GM12878 (cell line): ENCODE measurements around the gene HDGF. TPM values are rescaled to one million over a fixed set of nuclear protein-coding genes. Genes with fewer than 3 reads are reported as not detected.

Source experiments
- ATAC-seq: fragments of 200-7000 bp; cut with Tn5 transposase; 3 replicates; pipeline ENCODE4 v1.9.1; 2020; ENCODE audit warnings: mild to moderate bottlenecking, moderate library complexity
- BruUV-seq: library from RNA; stranded (reverse); fragments of 400-500 nt; replicated peaks from 2 replicates; lab custom pipeline; 2021; lab: Mats Ljungman, UMichigan
- CTCF ChIA-PET: fragments of 300-600 bp; sonication (Branson Sonifier 250); formaldehyde crosslinking; extraction: SDS; loops from one replicate; lab custom pipeline; 2021; ENCODE audit warnings: inconsistent platforms; lab: Yijun Ruan, JAX
- POLR2A ChIA-PET: fragments of 350-600 bp; formaldehyde crosslinking; extraction: SDS; loops from one replicate; lab custom pipeline; 2021; ENCODE audit warnings: inconsistent platforms; lab: Charles Lee
- RAD21 ChIA-PET: fragments of 300-600 bp; sonication (Branson Sonifier 250); formaldehyde crosslinking; loops from one replicate; lab custom pipeline; 2023; ENCODE audit warnings: antibody characterized with exemption; ENCODE audit not compliant: unreplicated experiment; lab: Charles Lee
- SMC1A ChIA-PET: fragments of 300-600 bp; sonication (Branson Sonifier 250); formaldehyde crosslinking; loops from one replicate; lab custom pipeline; 2023; ENCODE audit not compliant: unreplicated experiment, uncharacterized antibody; lab: Charles Lee
- DNase-seq: peaks from one replicate; pipeline ENCODE4 v3.0.0-alpha.2; 2011; ENCODE audit warnings: low read depth, low spot score
- FAIRE-seq: peaks from 3 replicates; lab custom pipeline; 2011; peaks lifted over from hg19 to GRCh38; lab: Jason Lieb, UNC
- H2AFZ ChIP-seq: 2 replicates; pipeline ENCODE4 v1.6.0; 2011; ENCODE audit warnings: low read depth, low read length, control low read depth; ENCODE audit not compliant: control insufficient read depth
- H3K27ac ChIP-seq: 2 replicates; pipeline ENCODE4 v1.5.1; 2011; ENCODE audit warnings: control low read depth; ENCODE audit not compliant: control insufficient read depth, insufficient read depth
- H3K27me3 ChIP-seq, 2 experiments: replicated peaks in 1 of 2; 2 replicates each; pipeline versions ENCODE4 v1.6.0 to v1.6.1; 2011; ENCODE audit warnings: low read length in 1 of 2; ENCODE audit not compliant: control insufficient read depth in 2 of 2, insufficient read depth in 2 of 2
- H3K36me3 ChIP-seq, 2 experiments: 2 replicates each; pipeline ENCODE4 v1.5.1; 2011; ENCODE audit warnings: low read length in 1 of 2; ENCODE audit not compliant: control insufficient read depth in 2 of 2, insufficient read depth in 2 of 2
- H3K4me1 ChIP-seq: 2 replicates; pipeline ENCODE4 v1.6.1; 2011; ENCODE audit warnings: mild to moderate bottlenecking, low read length, moderate library complexity, mixed read lengths; ENCODE audit not compliant: control insufficient read depth, insufficient read depth
- H3K4me2 ChIP-seq: 2 replicates; pipeline ENCODE4 v1.6.0; 2011; ENCODE audit warnings: control low read depth; ENCODE audit not compliant: control insufficient read depth, insufficient read depth
- H3K4me3 ChIP-seq: fragments of 200-600 bp; sonication (generic); 2 replicates; pipeline ENCODE4 v1.5.1; 2016
- H3K79me2 ChIP-seq: 2 replicates; pipeline ENCODE4 v1.6.0; 2011; ENCODE audit warnings: low read length; ENCODE audit not compliant: control insufficient read depth, insufficient read depth
- H3K9ac ChIP-seq: 2 replicates; pipeline ENCODE4 v1.8.0; 2011; ENCODE audit warnings: low read length, control low read depth, mixed read lengths; ENCODE audit not compliant: control insufficient read depth, insufficient read depth
- H3K9me3 ChIP-seq: replicated peaks from 3 replicates; pipeline ENCODE4 v1.5.1; 2011; ENCODE audit warnings: mild to moderate bottlenecking, low read length; ENCODE audit not compliant: control insufficient read depth, insufficient read depth
- H4K20me1 ChIP-seq: 2 replicates; pipeline ENCODE4 v1.6.0; 2011; ENCODE audit not compliant: control insufficient read depth, insufficient read depth
- EZH2 ChIP-seq: IDR thresholded peaks from 2 replicates; pipeline ENCODE4 v1.6.1; 2012; ENCODE audit warnings: low read depth, mild to moderate bottlenecking, control low read depth, inconsistent platforms, low read length, borderline replicate concordance; ENCODE audit not compliant: control insufficient read depth
- PRDM15 ChIP-seq: fragments of 450-650 bp; formaldehyde crosslinking; IDR thresholded peaks from 2 replicates; pipeline ENCODE4 v1.4.0; 2020; ENCODE audit warnings: mild to moderate bottlenecking, moderate library complexity
- SP1 ChIP-seq: IDR thresholded peaks from one replicate; pipeline ENCODE4 v1.6.1; 2011; ENCODE audit warnings: low read depth, low read length
- ZNF207 ChIP-seq: fragments of 450-650 bp; IDR thresholded peaks from 2 replicates; pipeline ENCODE4 v1.6.1; 2014; ENCODE audit warnings: antibody characterized with exemption, mild to moderate bottlenecking, borderline replicate concordance
- ZNF24 ChIP-seq: fragments of 450-650 bp; IDR thresholded peaks from 2 replicates; pipeline ENCODE4 v1.6.1; 2017; ENCODE audit warnings: antibody characterized with exemption, mild to moderate bottlenecking
- WGBS: methylation state at CpG from one replicate; pipeline ENCODE4 v1.1.6; 2016; ENCODE audit warnings: low lambda C conversion rate; ENCODE audit not compliant: insufficient replicate concordance, insufficient coverage; ENCODE audit errors: missing lambda C conversion rate; 5-methylcytosine and 5-hydroxymethylcytosine counted together
- in situ Hi-C: fragments of 300-500 bp; cut with MboI; formaldehyde crosslinking; loops from 9 replicates; pipeline ENCODE4 v1.14.3; 2018; ENCODE audit warnings: mixed read lengths
- intact Hi-C: fragments of 100-400 bp; cut with micrococcal nuclease; formaldehyde crosslinking; loops from one replicate; pipeline ENCODE4 v1.14.2; 2022; ENCODE audit not compliant: unreplicated experiment
- polyA plus RNA-seq, 11 experiments: library from polyadenylated mRNA; depleted of rRNA in 4 of 11; unstranded in 6 of 11; stranded (reverse) in 5 of 11; fragments of >200 nt; fragmentation: Nextera tagmentation in 4 of 11; fragmentation: Illumina TruSeq in 1 of 11; extraction: Ambion mirVana in 4 of 11; extraction: Trizol in 1 of 11; gene quantifications; 1 replicate in 1 of 11; 2 replicates in 10 of 11; pipeline versions ENCODE4 v1.2.1 to v1.2.3, GENCODE V29; 2011 to 2016; ENCODE audit warnings: inconsistent platforms in 2 of 11, missing spikeins in 2 of 11, low read depth in 1 of 11
- total RNA-seq, 4 experiments: library from RNA; depleted of rRNA in 3 of 4; stranded (reverse); fragments of >200 nt in 3 of 4; fragmentation: Illumina TruSeq in 1 of 4; extraction: Trizol in 1 of 4; gene quantifications; 2 replicates each; pipeline versions ENCODE4 v1.2.1 to v1.2.3, GENCODE V29; 2013 to 2021

HDGF gene
- total and polyA plus RNA-seq, 10 of the 15 experiments (the other 5 are each of a cell fraction or from before 2014, with no cell fraction given) = 28.3 to 372 (median 209) TPM

DNA sequence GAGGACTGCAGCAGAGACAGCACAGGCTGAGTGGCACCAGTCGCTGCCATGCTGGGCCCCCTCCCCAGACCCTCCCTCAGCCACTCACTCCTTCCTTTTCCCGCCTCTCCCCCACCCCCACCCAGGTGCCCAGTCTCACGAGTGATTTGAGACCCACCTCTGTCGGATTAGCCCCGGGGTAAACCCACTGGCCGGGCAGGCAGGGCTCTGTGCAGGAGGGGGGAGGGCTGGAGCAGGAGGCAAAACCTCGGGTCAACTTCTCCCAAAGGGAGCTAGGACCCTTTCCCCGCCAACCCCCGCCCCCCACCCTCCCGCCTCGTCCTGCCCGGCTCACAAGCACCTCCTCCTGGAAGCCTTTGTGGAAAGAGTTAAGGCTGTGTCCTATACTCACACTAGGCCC, 7.1 kb downstream of the HDGF start:
- Histone ChIP-seq H3K4me2 (no peak overlapping the region), H3K4me3 (no peak overlapping the region), H3K9me3 (no peaks in the 10 kb centered on the region), H3K36me3 (peaks cover 22 to 23% of the 10 kb centered on the region in 2 experiments), H3K79me2 (peaks cover 60% of the 10 kb centered on the region), H4K20me1 (no peaks in the 10 kb centered on the region), H3K9ac (no peak overlapping the region), H2AFZ (no peak overlapping the region), H3K4me1 (peaks cover 20% of the 10 kb centered on the region), H3K27me3 (no peaks in the 10 kb centered on the region), H3K27ac (no peak overlapping the region)
- TF ChIP-seq PRDM15 = no peak
- TF ChIP-seq EZH2 = no peak
- no peak for TF ChIP-seq SP1
- no peak for TF ChIP-seq ZNF207
- TF ChIP-seq ZNF24 = no peak
- in situ Hi-C loops = no loop called here
- SMC1A ChIA-PET = no interaction called here
- FAIRE-seq = no peak
- DNase-seq = no peak
- intact Hi-C loops = loop anchor here (10.0 kb wide), 1 partner anchor 240 kb away; the partner anchor contains the start of gene MEF2D
- WGBS = 67% methylated on average over 4 of the region's 12 CpGs
- RAD21 ChIA-PET = no interaction called here
- no peak for ATAC-seq
- CTCF ChIA-PET = interaction anchor here (0.8 kb wide), 1 partner anchor 18 kb away, joined by 4 read pairs; no protein-coding TSS in a partner anchor
- BruUV-seq = no TSS peak
- POLR2A ChIA-PET = no interaction called here
